RPMI8226 (cell line): ENCODE data around the gene DGKH.
A peak's percentile ranks its signal among the peaks of the same experiment; 100 is the strongest.

Experiments used
- DNase-seq: peaks from one replicate; pipeline ENCODE4 v3.0.0-alpha.2; 2015

DGKH gene

GRCh38 chr13:42255886-42256285 lies 207.4 kb downstream of the DGKH start:
- no peak for DNase-seq

- no peak for DNase-seq
These were observed 210.3 kb downstream of the DGKH start for GRCh38 chr13:42258747-42259146.

GRCh38 chr13:42259515-42259914 lies 211.1 kb downstream of the DGKH start:
- DNase-seq, result no peak

- no peak for DNase-seq
These were observed 212.6 kb downstream of the DGKH start for GRCh38 chr13:42260903-42261654.

GRCh38 chr13:42266473-42266872 lies 218.0 kb downstream of the DGKH start:
- no peak for DNase-seq

- no peak for DNase-seq
These were observed 221.9 kb downstream of the DGKH start for GRCh38 chr13:42270160-42270856.

- no peak for DNase-seq
These were observed 222.4 kb downstream of the DGKH start for GRCh38 chr13:42270857-42271215.

- DNase-seq, result peak; percentile 96
These were observed 223.1 kb downstream of the DGKH start for GRCh38 chr13:42271337-42272114.

GRCh38 chr13:42272115-42272803 lies 223.8 kb downstream of the DGKH start, which contains the start of gene AKAP11:
Gene AKAP11, plus strand, starts transcription at chr13:42272152. Its CDS starts 14,197 bp downstream, at chr13:42286349.
- no peak for DNase-seq

- no peak for DNase-seq
These were observed 224.3 kb downstream of the DGKH start for GRCh38 chr13:42272804-42273175.

- DNase-seq, result peak; percentile 52
These were observed 226.1 kb downstream of the DGKH start for GRCh38 chr13:42274386-42275097.

- peak; percentile 81 for DNase-seq
These were observed 226.6 kb downstream of the DGKH start for GRCh38 chr13:42275098-42275471.

GRCh38 chr13:42275506-42275905 lies 227.1 kb downstream of the DGKH start:
- peak; percentile 37 for DNase-seq

- DNase-seq, result no peak
These were observed 228.2 kb downstream of the DGKH start for GRCh38 chr13:42276683-42277082.

- no peak for DNase-seq
These were observed 229.3 kb downstream of the DGKH start for GRCh38 chr13:42277618-42278276.

GRCh38 chr13:42279080-42279479 lies 230.6 kb downstream of the DGKH start:
- DNase-seq, result no peak

GRCh38 chr13:42279986-42280385 lies 231.5 kb downstream of the DGKH start:
- DNase-seq, result no peak

- no peak for DNase-seq
These were observed 232.1 kb downstream of the DGKH start for GRCh38 chr13:42280537-42280936.

GRCh38 chr13:42283574-42283973 lies 235.1 kb downstream of the DGKH start:
- DNase-seq, result no peak

GRCh38 chr13:42284068-42284467 lies 235.6 kb downstream of the DGKH start:
- DNase-seq, result no peak
